Fibroblast of skin of left quadriceps (primary cell): Measurements from ENCODE around the gene TMBIM4.
"Not testable (repeated sequence)": the region's sequence is repeated elsewhere in the genome, so short reads cannot be mapped to it uniquely, and the experiment has no call there.

Source experiments
- DNase-seq, 2 experiments: peaks; one replicate each; pipeline ENCODE4 v3.0.0-alpha.2; 2013; ENCODE audit warnings: low read depth in 2 of 2

Gene TMBIM4

GRCh38 chr12:66184822-66185221, 15.0 kb upstream of the TMBIM4 start:
- DNase-seq = not testable (repeated sequence)

- DNase-seq = no peak
These were observed 13.2 kb upstream of the TMBIM4 start for GRCh38 chr12:66182956-66183355.

GRCh38 chr12:66176105-66176900, 6.5 kb upstream of the TMBIM4 start:
- DNase-seq = no peak

GRCh38 chr12:66174391-66175325, 4.9 kb upstream of the TMBIM4 start:
- DNase-seq = not testable (repeated sequence)

GRCh38 chr12:66170606-66171005, 810 bp upstream of the TMBIM4 start:
- no peak for DNase-seq

- DNase-seq = no peak
These were observed 1.4 kb downstream of the TMBIM4 start for GRCh38 chr12:66168410-66168809.

GRCh38 chr12:66166561-66166960, 3.2 kb downstream of the TMBIM4 start:
- DNase-seq = no peak

- DNase-seq = no peak
These were observed 4.7 kb downstream of the TMBIM4 start for GRCh38 chr12:66165141-66165540.

GRCh38 chr12:66164349-66164821, 5.4 kb downstream of the TMBIM4 start:
- DNase-seq = no peak

GRCh38 chr12:66163289-66163688, 6.5 kb downstream of the TMBIM4 start:
- no peak for DNase-seq

- no peak for DNase-seq
These were observed 7.1 kb downstream of the TMBIM4 start for GRCh38 chr12:66162701-66163100.

GRCh38 chr12:66160704-66161103, 9.1 kb downstream of the TMBIM4 start:
- no peak for DNase-seq

- no peak for DNase-seq
These were observed 10.7 kb downstream of the TMBIM4 start for GRCh38 chr12:66159123-66159522.

- no peak for DNase-seq
These were observed 13.1 kb downstream of the TMBIM4 start for GRCh38 chr12:66156654-66157053.

GRCh38 chr12:66154776-66155175, 15.0 kb downstream of the TMBIM4 start:
- DNase-seq = no peak

- peak; percentile 9 to 18 for DNase-seq
These were observed 17.1 kb downstream of the TMBIM4 start for GRCh38 chr12:66152732-66153131.

GRCh38 chr12:66149702-66150398, 19.9 kb downstream of the TMBIM4 start:
- DNase-seq = no peak

GRCh38 chr12:66144791-66145754, 24.7 kb downstream of the TMBIM4 start:
- DNase-seq = peak; percentile 34 to 42

- no peak for DNase-seq
These were observed 25.9 kb downstream of the TMBIM4 start for GRCh38 chr12:66143868-66144267.

GRCh38 chr12:66142826-66143225, 27.0 kb downstream of the TMBIM4 start:
- no peak for DNase-seq

GRCh38 chr12:66141299-66141698, 28.5 kb downstream of the TMBIM4 start:
- DNase-seq = no peak
